ENCODE results near the gene ATF1. TPM values are rescaled to one million over a fixed set of nuclear protein-coding genes. Genes with fewer than 3 reads are reported as not detected.

Gene ATF1
- total RNA-seq: 34.6 TPM

DNA sequence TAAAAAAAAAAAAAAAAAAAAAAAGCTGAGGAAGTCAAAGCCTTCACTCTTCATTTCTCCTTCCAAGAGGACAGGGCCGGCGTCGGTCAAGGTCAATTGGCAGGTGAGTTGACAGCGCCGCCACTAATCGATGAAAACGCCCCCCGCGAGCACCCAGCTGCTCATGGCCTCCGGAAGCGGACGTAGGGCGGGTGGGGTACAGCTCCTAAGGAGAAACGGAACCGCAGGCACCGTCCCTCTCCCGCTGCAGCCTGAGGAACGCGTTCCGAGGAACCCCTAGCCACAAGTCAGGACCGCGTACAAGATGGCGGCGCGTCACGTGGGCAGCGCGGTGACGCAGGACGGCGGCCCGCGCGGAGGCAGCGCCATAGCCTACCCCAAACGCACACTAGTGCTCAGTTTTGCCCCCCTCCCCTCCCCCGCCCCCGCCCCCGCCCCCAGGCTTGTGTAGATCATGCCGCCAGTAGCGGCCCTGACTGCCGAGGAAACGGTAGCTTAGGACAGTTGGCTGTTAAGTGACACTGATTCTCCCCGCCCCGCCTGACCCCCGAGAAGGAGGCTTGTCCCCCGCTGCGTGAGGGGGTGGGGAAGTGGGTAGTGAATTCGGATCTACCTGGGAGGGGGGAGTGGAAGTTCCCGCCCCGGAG is at the start of gene ATF1:
TSS of gene ATF1 (plus strand) at position 463 of the 647 bp plus-strand sequence. CDS start 16,045 bp downstream, outside the sequence.
- peak; percentile 93 for DNase-seq (ENCODE audit: low spot score)

GRCh38 chr12:50715174-50715573 is 48.7 kb upstream of the ATF1 start:
- DNase-seq (ENCODE audit: low spot score): peak; percentile 11

GRCh38 chr12:50718760-50719159 is 45.1 kb upstream of the ATF1 start:
- DNase-seq (ENCODE audit: low spot score): no peak

- DNase-seq (ENCODE audit: low spot score): no peak
These were observed 43.8 kb upstream of the ATF1 start for GRCh38 chr12:50720085-50720484.

GRCh38 chr12:50720501-50720900 is 43.4 kb upstream of the ATF1 start:
- no peak for DNase-seq (ENCODE audit: low spot score)

DNA sequence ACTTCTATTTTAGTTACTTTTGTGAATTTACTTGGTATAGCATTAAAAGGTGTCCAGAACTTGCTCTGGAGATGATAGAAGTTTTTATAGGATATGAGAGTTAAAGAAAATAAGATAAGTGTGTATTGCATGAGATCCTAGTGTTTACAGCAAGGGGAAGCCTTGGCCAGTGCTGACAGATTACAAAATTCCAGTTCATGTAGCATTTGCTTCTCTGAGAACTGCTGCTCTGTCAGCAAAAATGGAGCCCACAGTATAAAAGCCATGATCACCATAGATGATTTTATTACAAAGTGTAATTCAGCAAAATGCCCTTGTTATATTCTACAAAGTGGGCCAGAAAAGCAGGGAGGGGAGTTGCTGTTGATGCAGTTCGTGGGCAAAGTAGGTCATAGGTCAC is 40.0 kb upstream of the ATF1 start:
- DNase-seq (ENCODE audit: low spot score): no peak

- DNase-seq (ENCODE audit: low spot score): no peak
These were observed 38.6 kb upstream of the ATF1 start for GRCh38 chr12:50725011-50725942.

DNA sequence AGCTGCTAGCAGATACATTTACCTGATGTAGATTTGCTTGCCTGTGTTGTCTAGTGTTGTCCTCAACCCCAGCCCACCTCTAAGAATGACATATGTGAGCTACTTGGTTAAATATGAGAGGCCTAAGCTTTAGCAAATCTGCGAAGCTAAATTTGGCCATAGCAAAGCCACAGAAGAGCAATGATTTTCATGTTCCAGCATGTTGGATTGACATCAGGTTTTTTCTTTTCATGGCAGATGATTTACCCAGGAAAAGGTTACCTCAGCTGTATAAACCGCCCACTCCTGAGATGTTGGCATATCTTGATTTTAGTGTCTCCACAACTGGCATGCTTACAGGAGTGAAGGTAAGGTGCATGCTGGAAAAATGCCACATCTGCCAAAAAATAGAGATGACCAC is 36.4 kb upstream of the ATF1 start:
- no peak for DNase-seq (ENCODE audit: low spot score)

DNA sequence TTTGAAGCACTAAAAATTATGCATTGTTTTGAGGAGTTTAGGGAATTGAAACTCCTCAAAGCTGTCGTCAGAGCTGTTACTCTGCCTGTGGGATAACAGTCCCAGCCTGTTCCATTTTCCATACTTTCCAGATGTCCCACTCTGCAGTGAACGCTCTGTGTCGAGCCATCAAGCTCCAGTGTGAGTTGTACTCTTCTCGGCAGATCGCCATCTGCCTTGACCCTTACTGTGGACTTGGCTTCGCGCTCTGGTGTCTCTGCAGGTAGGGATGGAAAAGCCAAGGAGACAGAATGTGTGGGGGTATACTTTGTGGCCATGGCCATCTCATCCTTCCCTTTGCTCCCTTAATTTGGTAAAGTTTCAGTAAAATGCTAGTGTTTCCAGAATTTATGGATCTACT is 35.5 kb upstream of the ATF1 start:
- DNase-seq (ENCODE audit: low spot score): no peak

DNA sequence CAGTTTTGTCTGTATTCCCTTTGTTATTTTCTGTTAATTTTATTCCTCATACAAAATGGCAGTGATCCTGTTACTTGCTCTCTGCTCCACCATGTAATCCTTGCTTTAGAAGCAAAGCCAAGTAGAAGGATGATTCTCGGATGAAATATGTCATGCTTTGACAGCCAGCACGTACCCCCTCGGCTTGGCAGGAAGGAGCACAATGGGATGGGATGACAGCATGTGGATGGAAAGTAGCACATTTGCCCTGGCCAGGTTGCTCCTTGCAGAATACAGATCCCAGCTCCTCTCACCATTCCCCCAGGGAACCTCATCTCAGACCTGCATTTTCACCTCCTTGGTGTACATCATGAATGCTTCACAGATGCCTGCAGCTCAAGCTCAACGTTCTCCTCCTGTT is 35.1 kb upstream of the ATF1 start:
- no peak for DNase-seq (ENCODE audit: low spot score)

- DNase-seq (ENCODE audit: low spot score): no peak
These were observed 31.3 kb upstream of the ATF1 start for GRCh38 chr12:50732591-50732990.

GRCh38 chr12:50733706-50734105 is 30.2 kb upstream of the ATF1 start:
- DNase-seq (ENCODE audit: low spot score): no peak

- no peak for DNase-seq (ENCODE audit: low spot score)
These were observed 29.3 kb upstream of the ATF1 start for GRCh38 chr12:50734409-50735263.

DNA sequence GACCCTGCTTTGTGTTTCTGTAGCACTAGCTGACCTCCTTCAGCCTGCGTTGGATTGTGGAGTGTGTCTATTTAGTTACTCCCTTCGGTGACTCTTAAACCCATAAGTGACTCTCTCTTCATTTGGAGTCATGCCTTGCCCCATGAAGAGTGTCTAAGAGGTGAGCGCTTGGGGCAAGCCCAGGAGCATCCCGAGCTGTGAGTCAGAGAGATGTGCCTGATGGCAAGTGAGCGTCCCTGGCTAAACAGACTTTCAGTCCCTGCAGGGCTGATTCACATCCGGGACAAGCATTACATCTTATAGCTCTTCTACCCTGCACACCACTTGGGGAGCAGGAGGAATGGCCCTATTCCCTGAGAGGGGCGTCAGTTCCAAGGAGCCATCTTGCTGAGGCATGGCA is 24.3 kb upstream of the ATF1 start:
- DNase-seq (ENCODE audit: low spot score): no peak

DNA sequence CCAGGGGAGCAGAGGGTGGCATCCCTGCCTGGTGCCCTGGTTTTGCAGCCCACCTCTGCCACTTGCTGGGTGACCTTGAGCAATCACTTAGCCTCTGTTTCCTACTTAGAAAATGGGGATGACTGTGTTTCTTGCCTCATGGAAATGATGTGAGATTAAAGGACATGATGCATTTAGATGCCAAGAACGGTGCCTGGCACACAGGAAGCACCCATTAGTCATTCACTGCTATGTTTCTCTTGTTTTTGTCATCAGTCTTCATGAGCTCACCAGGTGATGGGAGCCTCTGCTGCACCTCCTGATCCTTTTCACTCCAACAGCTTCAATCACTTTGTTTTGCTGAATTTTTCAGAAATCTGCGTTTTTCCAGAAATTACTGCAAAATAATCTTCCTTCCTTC is 23.6 kb upstream of the ATF1 start:
- no peak for DNase-seq (ENCODE audit: low spot score)

DNA sequence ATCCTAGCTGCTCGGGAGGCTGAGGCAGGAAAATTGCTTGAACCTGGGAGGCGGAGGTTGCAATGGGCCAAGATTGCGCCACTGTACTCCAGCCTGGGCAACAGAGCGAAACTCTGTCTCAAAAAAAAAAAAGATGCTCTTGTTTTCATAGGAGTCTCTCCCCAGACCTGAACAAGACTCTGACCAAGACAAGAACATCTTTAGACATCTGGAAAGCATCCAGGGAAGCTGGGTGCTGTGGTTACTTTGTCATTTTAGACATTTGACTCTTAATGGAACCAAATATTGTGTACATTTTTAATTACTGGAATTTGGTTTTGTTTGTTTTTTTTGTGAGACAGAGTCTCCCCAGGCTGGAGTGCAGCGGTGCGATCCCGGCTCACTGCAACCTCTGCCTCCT is 21.1 kb upstream of the ATF1 start:
- no peak for DNase-seq (ENCODE audit: low spot score)

DNA sequence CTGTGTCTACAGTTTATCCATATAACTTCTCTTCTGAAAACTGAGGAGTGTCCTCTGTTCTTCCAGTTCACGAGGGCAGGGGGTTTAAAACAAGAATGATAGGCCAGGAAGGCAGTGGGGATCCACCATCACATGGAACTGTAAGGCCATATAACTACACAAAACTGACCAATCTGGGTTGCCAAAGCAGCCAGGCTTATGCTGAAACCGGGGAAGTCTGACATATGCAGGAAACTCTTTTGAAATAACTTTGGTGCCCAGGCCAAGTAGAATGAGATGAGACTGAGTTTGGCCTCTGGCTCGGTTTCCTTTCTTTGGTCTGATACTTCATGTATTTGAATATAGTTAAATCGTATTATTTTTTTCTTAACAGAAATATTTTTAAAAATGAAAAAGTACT is 18.0 kb upstream of the ATF1 start:
- DNase-seq (ENCODE audit: low spot score): no peak

GRCh38 chr12:50746431-50746830 is 17.5 kb upstream of the ATF1 start:
- no peak for DNase-seq (ENCODE audit: low spot score)

- DNase-seq (ENCODE audit: low spot score): no peak
These were observed 16.1 kb upstream of the ATF1 start for GRCh38 chr12:50747817-50748216.

DNA sequence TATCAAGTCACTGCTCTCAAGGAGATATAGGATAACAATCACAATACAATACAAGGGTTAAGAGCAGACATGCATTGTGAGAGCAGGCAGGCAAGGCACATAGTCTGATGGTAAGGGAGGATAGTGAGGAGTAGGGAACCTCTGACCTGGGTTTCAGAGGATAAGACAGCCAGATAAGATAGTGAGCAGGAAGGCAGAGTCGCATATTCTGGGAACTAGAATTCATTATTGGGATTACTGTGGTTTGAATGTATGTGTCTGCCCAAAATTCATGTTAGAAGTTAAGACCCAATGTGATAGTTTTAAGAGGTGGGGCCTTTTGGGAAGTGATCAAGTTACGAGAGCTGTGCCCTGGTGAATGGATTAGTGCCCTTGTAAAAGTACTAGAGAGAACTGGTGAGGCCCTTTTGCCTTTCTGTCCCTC is 14.4 kb upstream of the ATF1 start:
- no peak for DNase-seq (ENCODE audit: low spot score)

DNA sequence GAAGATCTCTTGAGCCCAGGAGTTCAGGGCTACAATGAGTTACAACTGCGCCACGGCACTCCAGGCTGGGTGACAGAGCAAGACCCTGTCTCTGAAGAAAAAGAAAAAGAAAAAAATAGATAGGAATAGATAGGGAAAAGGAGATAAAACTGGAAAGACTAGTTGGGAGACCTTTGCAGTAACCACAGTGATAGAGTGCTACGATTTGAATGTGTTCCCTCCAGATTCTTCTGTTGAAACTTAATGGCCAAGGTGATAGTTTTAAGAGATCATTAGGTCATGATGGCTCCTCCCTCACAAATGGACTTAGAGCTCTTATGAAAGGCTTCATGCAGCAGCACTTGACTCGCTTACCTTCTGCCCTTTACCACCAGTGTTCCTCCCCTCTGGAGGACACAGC is 13.5 kb upstream of the ATF1 start:
- DNase-seq (ENCODE audit: low spot score): no peak
